Keratinocyte (primary cell): Measurements from ENCODE around the gene CTAGE9. TPM values are rescaled to one million over a fixed set of nuclear protein-coding genes. Genes with fewer than 3 reads are reported as not detected.
"Not testable (repeated sequence)": the region's sequence is repeated elsewhere in the genome, so short reads cannot be mapped to it uniquely, and the experiment has no call there.

Experiments
- DNase-seq: peaks from one replicate; pipeline ENCODE4 v3.0.0-alpha.2; 2011; ENCODE audit warnings: low read depth, missing footprints, low spot score
- FAIRE-seq: peaks from 2 replicates; lab custom pipeline; 2011; peaks lifted over from hg19 to GRCh38; lab: Jason Lieb, UNC
- H2AFZ ChIP-seq: 2 replicates; pipeline ENCODE4 v1.6.0; 2012; ENCODE audit warnings: low read length, control low read depth, inconsistent platforms; ENCODE audit not compliant: control insufficient read depth
- H3K27ac ChIP-seq: 2 replicates; pipeline ENCODE4 v1.5.1; 2011; ENCODE audit warnings: low read length; ENCODE audit not compliant: control insufficient read depth, insufficient read depth
- H3K27me3 ChIP-seq: 3 replicates; pipeline ENCODE4 v1.6.0; 2011; ENCODE audit warnings: low read length; ENCODE audit not compliant: control insufficient read depth, insufficient read depth; ENCODE audit errors: extremely low read depth
- H3K36me3 ChIP-seq, 2 experiments: 2 replicates in 1 of 2; 3 replicates in 1 of 2; pipeline ENCODE4 v1.5.1; 2011; ENCODE audit warnings: low read length in 2 of 2, mild to moderate bottlenecking in 1 of 2; ENCODE audit not compliant: control insufficient read depth in 2 of 2, insufficient read depth in 2 of 2; ENCODE audit errors: extremely low read depth in 1 of 2
- H3K4me1 ChIP-seq: 3 replicates; pipeline ENCODE4 v1.5.1; 2011; ENCODE audit warnings: low read length; ENCODE audit not compliant: control insufficient read depth, insufficient read depth; ENCODE audit errors: extremely low read depth
- H3K4me2 ChIP-seq: 3 replicates; pipeline ENCODE4 v1.6.0; 2011; ENCODE audit warnings: low read depth, low read length; ENCODE audit not compliant: control insufficient read depth, insufficient read depth; ENCODE audit errors: extremely low read depth
- H3K4me3 ChIP-seq, 3 experiments: fragments of 200-600 bp in 1 of 3; sonication (generic) in 1 of 3; 2 replicates in 2 of 3; 3 replicates in 1 of 3; pipeline ENCODE4 v1.5.1; 2011 to 2016; ENCODE audit warnings: low read length in 3 of 3, mild to moderate bottlenecking in 3 of 3, control low read depth in 2 of 3, inconsistent platforms in 1 of 3, low read depth in 1 of 3, mixed read lengths in 1 of 3, mixed run types in 1 of 3, moderate library complexity in 1 of 3; ENCODE audit not compliant: control insufficient read depth in 2 of 3, insufficient read depth in 2 of 3; ENCODE audit errors: extremely low read depth in 1 of 3
- H3K79me2 ChIP-seq: 2 replicates; pipeline ENCODE4 v1.6.0; 2012; ENCODE audit warnings: low read length; ENCODE audit not compliant: control insufficient read depth, insufficient read depth
- H3K9ac ChIP-seq: 3 replicates; pipeline ENCODE4 v1.6.0; 2011; ENCODE audit warnings: low read length; ENCODE audit not compliant: control insufficient read depth, insufficient read depth; ENCODE audit errors: extremely low read depth
- H3K9me1 ChIP-seq: 3 replicates; pipeline ENCODE4 v1.6.0; 2011; ENCODE audit warnings: low read length; ENCODE audit not compliant: control insufficient read depth, insufficient read depth; ENCODE audit errors: extremely low read depth
- H3K9me3 ChIP-seq: 2 replicates; pipeline ENCODE4 v1.5.1; 2012; ENCODE audit warnings: low read depth, low read length; ENCODE audit not compliant: control insufficient read depth
- H4K20me1 ChIP-seq: 3 replicates; pipeline ENCODE4 v1.6.0; 2011; ENCODE audit warnings: low read length; ENCODE audit not compliant: control insufficient read depth, insufficient read depth; ENCODE audit errors: extremely low read depth
- EZH2 ChIP-seq: IDR thresholded peaks from one replicate; pipeline ENCODE4 v1.6.1; 2012; ENCODE audit warnings: inconsistent platforms, mild to moderate bottlenecking, low read length, moderate library complexity
- dilution Hi-C: fragments of 300-500 bp; cut with MboI; formaldehyde crosslinking; loops from one replicate; pipeline ENCODE4 v1.7.0; 2020; ENCODE audit warnings: low sequenced_read_pairs; ENCODE audit not compliant: extremely low pct_ligation_motif_present
- polyA minus RNA-seq, 3 experiments: library from RNA; depleted of rRNA, polyadenylated mRNA; stranded (reverse); fragments of >200 nt; gene quantifications; 1 replicate in 1 of 3; 2 replicates in 1 of 3; 3 replicates in 1 of 3; pipeline ENCODE4 v1.2.3, GENCODE V29; 2011
- polyA plus RNA-seq, 5 experiments: library from polyadenylated mRNA; depleted of rRNA in 3 of 5; stranded (reverse) in 3 of 5; stranded (forward) in 1 of 5; unstranded in 1 of 5; fragments of >200 nt; gene quantifications; 1 replicate in 1 of 5; 2 replicates in 3 of 5; 3 replicates in 1 of 5; pipeline versions ENCODE4 v1.2.1 to v1.2.3, GENCODE V29; 2011 to 2012; ENCODE audit warnings: missing spikeins in 2 of 5, low read depth in 1 of 5, low replicate concordance in 1 of 5
- TF ChIP-seq, protein P1 (sequence below), 3 experiments: IDR thresholded peaks in 1 of 3; conservative IDR thresholded peaks in 1 of 3; optimal IDR thresholded peaks in 1 of 3; 2 replicates in 2 of 3; 3 replicates in 1 of 3; pipeline versions ENCODE3 to v1.5.1; 2011; ENCODE audit warnings: low read length in 3 of 3, mild to moderate bottlenecking in 3 of 3, moderate library complexity in 2 of 3, control low read depth in 1 of 3, inconsistent platforms in 1 of 3; ENCODE audit not compliant: insufficient read depth in 2 of 3; ENCODE audit errors: extremely low read depth in 1 of 3

Gene CTAGE9, protein sequence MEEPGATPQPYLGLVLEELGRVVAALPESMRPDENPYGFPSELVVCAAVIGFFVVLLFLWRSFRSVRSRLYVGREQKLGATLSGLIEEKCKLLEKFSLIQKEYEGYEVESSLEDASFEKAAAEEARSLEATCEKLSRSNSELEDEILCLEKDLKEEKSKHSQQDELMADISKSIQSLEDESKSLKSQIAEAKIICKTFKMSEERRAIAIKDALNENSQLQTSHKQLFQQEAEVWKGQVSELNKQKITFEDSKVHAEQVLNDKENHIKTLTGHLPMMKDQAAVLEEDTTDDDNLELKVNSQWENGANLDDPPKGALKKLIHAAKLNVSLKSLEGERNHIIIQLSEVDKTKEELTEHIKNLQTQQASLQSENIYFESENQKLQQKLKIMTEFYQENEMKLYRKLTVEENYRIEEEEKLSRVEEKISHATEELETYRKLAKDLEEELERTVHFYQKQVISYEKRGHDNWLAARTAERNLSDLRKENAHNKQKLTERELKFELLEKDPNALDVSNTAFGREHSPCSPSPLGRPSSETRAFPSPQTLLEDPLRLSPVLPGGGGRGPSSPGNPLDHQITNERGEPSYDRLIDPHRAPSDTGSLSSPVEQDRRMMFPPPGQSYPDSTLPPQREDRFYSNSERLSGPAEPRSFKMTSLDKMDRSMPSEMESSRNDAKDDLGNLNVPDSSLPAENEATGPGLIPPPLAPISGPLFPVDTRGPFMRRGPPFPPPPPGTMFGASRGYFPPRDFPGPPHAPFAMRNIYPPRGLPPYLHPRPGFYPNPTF
- polyA plus RNA-seq (not detected in 3 replicates), polyA minus RNA-seq (not detected in 3 replicates)
- polyA plus RNA-seq (2011; ENCODE audit: low read depth): not detected
- polyA plus RNA-seq (2011; cell fraction: cytosol; rRNA removed): not detected in 2 replicates
- not detected in 2 replicates for polyA plus RNA-seq (2011; cell fraction: nucleus; rRNA removed)
- not detected in 2 replicates for polyA plus RNA-seq (2012; ENCODE audit: low replicate concordance)
- polyA minus RNA-seq (2011; cell fraction: cytosol; rRNA and poly(A)+ RNA removed): not detected
- polyA minus RNA-seq (2011; cell fraction: nucleus; rRNA and poly(A)+ RNA removed): not detected in 2 replicates

DNA sequence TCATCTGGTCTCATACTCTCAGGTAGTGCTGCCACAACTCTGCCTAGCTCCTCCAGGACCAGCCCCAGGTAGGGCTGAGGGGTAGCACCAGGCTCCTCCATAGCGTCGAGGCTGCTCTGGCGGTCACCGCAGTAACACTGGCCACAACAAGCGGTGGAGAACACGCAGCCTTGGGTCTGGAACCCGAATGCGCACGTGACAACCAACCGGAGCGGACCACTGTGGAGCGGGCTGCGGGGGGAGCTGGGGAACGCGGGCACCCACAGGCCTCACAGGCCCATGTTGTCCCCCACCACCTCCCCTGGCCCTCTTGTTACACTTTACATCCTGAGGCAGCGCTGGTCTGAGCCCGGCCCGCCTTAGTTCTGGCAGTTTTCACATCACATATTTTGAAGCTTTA, at the start of gene CTAGE9:
TSS of gene CTAGE9 (minus strand) at position 101 of the 400 bp plus-strand sequence. CDS start at position 101, 0 bp downstream.
- H3K4me3 ChIP-seq, H3K4me1 ChIP-seq, H3K36me3 ChIP-seq, H3K4me2 ChIP-seq, H2AFZ ChIP-seq, dilution Hi-C loops, FAIRE-seq, H3K27me3 ChIP-seq, H3K9me1 ChIP-seq, H3K9me3 ChIP-seq, DNase-seq, H3K9ac ChIP-seq, H4K20me1 ChIP-seq, H3K79me2 ChIP-seq, H3K27ac ChIP-seq: not testable (repeated sequence)

DNA sequence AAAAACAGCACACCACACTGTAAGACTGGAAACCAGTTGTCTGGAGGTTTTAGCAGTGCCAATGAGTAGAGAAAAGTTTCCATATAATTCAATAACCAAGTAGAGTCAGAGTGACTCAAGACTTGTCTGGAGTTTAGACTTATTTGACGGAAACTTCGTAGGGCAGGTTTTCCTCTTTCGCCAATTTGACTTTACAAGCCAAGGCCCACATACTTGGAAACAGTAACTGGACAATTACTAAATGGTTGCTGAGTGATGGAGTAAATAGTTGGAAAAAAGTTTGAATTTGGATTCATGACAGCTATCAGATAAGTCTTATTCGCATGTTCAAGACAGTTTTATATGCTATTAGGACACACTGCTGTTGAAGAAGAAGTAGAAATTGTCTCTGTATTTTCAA, 48.1 kb upstream of the CTAGE9 start:
- H3K9me3 ChIP-seq: no peaks in the 10 kb centered on the region
- FAIRE-seq (no peak), DNase-seq (no peak)
- TF ChIP-seq, protein P1, sequence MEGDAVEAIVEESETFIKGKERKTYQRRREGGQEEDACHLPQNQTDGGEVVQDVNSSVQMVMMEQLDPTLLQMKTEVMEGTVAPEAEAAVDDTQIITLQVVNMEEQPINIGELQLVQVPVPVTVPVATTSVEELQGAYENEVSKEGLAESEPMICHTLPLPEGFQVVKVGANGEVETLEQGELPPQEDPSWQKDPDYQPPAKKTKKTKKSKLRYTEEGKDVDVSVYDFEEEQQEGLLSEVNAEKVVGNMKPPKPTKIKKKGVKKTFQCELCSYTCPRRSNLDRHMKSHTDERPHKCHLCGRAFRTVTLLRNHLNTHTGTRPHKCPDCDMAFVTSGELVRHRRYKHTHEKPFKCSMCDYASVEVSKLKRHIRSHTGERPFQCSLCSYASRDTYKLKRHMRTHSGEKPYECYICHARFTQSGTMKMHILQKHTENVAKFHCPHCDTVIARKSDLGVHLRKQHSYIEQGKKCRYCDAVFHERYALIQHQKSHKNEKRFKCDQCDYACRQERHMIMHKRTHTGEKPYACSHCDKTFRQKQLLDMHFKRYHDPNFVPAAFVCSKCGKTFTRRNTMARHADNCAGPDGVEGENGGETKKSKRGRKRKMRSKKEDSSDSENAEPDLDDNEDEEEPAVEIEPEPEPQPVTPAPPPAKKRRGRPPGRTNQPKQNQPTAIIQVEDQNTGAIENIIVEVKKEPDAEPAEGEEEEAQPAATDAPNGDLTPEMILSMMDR (optimal IDR thresholded peaks at IDR 0.05 in 1 of 3, IDR thresholded peaks at IDR 0.05 in 1 of 3, conservative IDR thresholded peaks at IDR 0.05 in 1 of 3; ENCODE audit: extremely low read depth in 1 of 3, insufficient read depth in 2 of 3, low read length in 3 of 3): no peak
- TF ChIP-seq EZH2: no peak
- no peaks in the 10 kb centered on the region for H3K9me1 ChIP-seq
- H3K4me3 ChIP-seq: no peak overlapping the region
- no peak overlapping the region for H3K27ac ChIP-seq
- H3K4me1 ChIP-seq: peaks cover 4% of the 10 kb centered on the region
- H3K36me3 ChIP-seq: no peaks in the 10 kb centered on the region
- H3K9ac ChIP-seq: no peak overlapping the region
- no peaks in the 10 kb centered on the region for H3K79me2 ChIP-seq
- H2AFZ ChIP-seq: no peak overlapping the region
- H3K4me2 ChIP-seq: no peak overlapping the region
- H3K27me3 ChIP-seq: no peaks in the 10 kb centered on the region
- no peaks in the 10 kb centered on the region for H4K20me1 ChIP-seq
- dilution Hi-C loops: no loop called here
